Chondrocyte (in vitro differentiated cells): ENCODE measurements around the gene DGAT2L6. TPM values are rescaled to one million over a fixed set of nuclear protein-coding genes. Genes with fewer than 3 reads are reported as not detected.
"Not testable (repeated sequence)": the region's sequence is repeated elsewhere in the genome, so short reads cannot be mapped to it uniquely, and the experiment has no call there.

Experiments
- DNase-seq: peaks from one replicate; pipeline ENCODE4 v3.0.0; 2021; ENCODE audit warnings: mixed read lengths, low spot score
- H3K27ac Mint-ChIP-seq: one replicate; pipeline ENCODE4 v1.8.0; 2021; ENCODE audit warnings: mild to moderate bottlenecking, moderate library complexity, mixed read lengths; ENCODE audit not compliant: unreplicated experiment
- H3K27me3 Mint-ChIP-seq: 2 replicates; pipeline ENCODE4 v1.8.0; 2021; ENCODE audit warnings: low read depth, mixed read lengths
- H3K36me3 Mint-ChIP-seq: 2 replicates; pipeline ENCODE4 v1.8.0; 2021; ENCODE audit warnings: low read depth, mixed read lengths
- H3K4me1 Mint-ChIP-seq: 2 replicates; pipeline ENCODE4 v1.8.0; 2021; ENCODE audit warnings: low read depth, mild to moderate bottlenecking, mixed read lengths
- H3K4me3 Mint-ChIP-seq: one replicate; pipeline ENCODE4 v1.8.0; 2021; ENCODE audit warnings: mild to moderate bottlenecking, moderate library complexity, mixed read lengths; ENCODE audit not compliant: unreplicated experiment
- H3K9me3 Mint-ChIP-seq: 2 replicates; pipeline ENCODE4 v1.8.0; 2021; ENCODE audit warnings: low read depth, mixed read lengths
- CTCF ChIP-seq: fragments of 200-600 bp; sonication (generic); IDR thresholded peaks from 2 replicates; pipeline ENCODE4 v1.5.0; 2021; ENCODE audit warnings: antibody characterized with exemption, mild to moderate bottlenecking, moderate library complexity
- total RNA-seq: library from RNA; stranded (reverse); gene quantifications from 3 replicates; pipeline ENCODE4 v1.2.1, GENCODE V29; 2021

DGAT2L6 gene
- total RNA-seq, 1 donor from 2014 or later: not detected

GRCh38 chrX:70241501-70241900 is 64.2 kb downstream of the DGAT2L6 start:
- Mint-ChIP-seq H3K27me3 (no peaks in the 10 kb centered on the region), H3K4me1 (no peaks in the 10 kb centered on the region), H3K9me3 (peaks cover 6% of the 10 kb centered on the region), H3K27ac (no peak overlapping the region), H3K4me3 (no peak overlapping the region), H3K36me3 (no peaks in the 10 kb centered on the region)
- TF ChIP-seq CTCF: no peak
- DNase-seq: no peak

DNA sequence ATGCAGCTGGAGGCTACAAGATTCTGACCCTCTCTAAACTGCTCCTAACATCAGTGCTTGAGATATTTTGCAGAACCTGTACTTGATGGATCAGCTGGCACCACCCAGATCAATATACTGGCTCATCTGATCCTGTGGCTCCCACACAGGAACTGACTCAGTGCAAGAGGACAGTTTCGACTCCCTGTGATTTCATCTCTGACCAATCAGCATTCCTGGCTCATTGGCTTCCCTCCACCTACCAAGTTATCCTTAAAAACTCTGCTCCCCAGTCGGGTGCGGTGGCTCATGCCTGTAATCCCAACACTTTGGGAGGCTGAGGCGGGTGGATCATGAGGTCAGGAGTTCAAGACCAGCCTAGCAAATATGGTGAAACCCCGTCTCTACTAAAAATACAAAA is 66.3 kb downstream of the DGAT2L6 start:
- not testable (repeated sequence) for DNase-seq, H3K9me3 Mint-ChIP-seq, H3K4me3 Mint-ChIP-seq, H3K27ac Mint-ChIP-seq, H3K36me3 Mint-ChIP-seq, H3K27me3 Mint-ChIP-seq, H3K4me1 Mint-ChIP-seq

GRCh38 chrX:70244881-70245280 is 67.6 kb downstream of the DGAT2L6 start:
- Mint-ChIP-seq H3K4me1 (no peaks in the 10 kb centered on the region), H3K9me3 (peaks cover 7% of the 10 kb centered on the region), H3K27ac (no peak overlapping the region), H3K27me3 (no peaks in the 10 kb centered on the region), H3K36me3 (no peaks in the 10 kb centered on the region), H3K4me3 (no peak overlapping the region)
- no peak for TF ChIP-seq CTCF
- DNase-seq: no peak

GRCh38 chrX:70247252-70247651 is 70.0 kb downstream of the DGAT2L6 start:
- Mint-ChIP-seq H3K27ac (no peak overlapping the region), H3K27me3 (no peaks in the 10 kb centered on the region), H3K36me3 (no peaks in the 10 kb centered on the region), H3K4me3 (no peak overlapping the region), H3K4me1 (no peaks in the 10 kb centered on the region), H3K9me3 (peaks cover 15% of the 10 kb centered on the region)
- no peak for DNase-seq
- no peak for TF ChIP-seq CTCF

- TF ChIP-seq CTCF: no peak
- Mint-ChIP-seq H3K27me3 (no peaks in the 10 kb centered on the region), H3K27ac (no peak overlapping the region), H3K9me3 (peaks cover 30% of the 10 kb centered on the region), H3K36me3 (no peaks in the 10 kb centered on the region), H3K4me3 (no peak overlapping the region), H3K4me1 (no peaks in the 10 kb centered on the region)
- no peak for DNase-seq
Measured at GRCh38 chrX:70252491-70252890, 75.2 kb downstream of the DGAT2L6 start.

DNA sequence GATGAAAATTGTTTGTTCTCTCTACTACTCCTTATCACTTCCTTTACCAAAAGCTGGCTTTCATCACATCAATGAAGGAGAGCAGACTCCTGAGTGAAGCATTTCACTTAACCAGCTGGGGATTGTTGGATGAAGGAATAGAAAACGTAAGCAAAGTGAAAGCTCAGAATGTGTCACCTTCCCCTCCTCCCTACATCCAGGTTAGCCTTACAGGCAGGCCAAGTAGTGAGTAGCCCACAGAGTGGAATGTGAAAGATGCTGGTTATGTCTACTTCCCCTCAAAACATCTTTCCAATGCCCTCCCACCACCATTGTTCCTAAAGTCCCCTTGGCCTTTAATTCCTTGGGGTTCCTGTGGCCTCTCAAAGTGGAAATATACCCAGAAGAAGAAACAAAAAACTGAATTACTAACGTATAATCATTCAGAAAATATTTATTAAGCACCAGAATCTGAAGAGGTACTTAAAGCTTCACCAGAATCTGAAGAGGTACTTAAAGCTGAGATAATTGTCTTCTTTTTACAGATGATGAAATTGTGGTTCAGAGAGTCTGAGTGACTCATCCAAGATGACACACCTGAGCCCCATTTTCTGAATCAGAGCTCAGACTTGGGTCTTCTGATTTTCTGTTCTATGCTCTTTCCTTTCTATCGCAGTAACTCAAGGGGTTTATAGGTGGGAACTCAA is 76.2 kb downstream of the DGAT2L6 start:
- no peak for DNase-seq
- Mint-ChIP-seq H3K27ac (no peak overlapping the region), H3K9me3 (peaks cover 30% of the 10 kb centered on the region), H3K4me1 (no peaks in the 10 kb centered on the region), H3K27me3 (no peaks in the 10 kb centered on the region), H3K4me3 (no peak overlapping the region), H3K36me3 (no peaks in the 10 kb centered on the region)
- no peak for TF ChIP-seq CTCF
